Activated naive CD8-positive, alpha-beta T cell treated with anti-CD3 and anti-CD28 coated beads, Interleukin-2, amount 10 ng/mL, durations not matched to agents 7 days and 5 days (primary cell): ENCODE results near the gene MBTPS1. TPM values are rescaled to one million over a fixed set of nuclear protein-coding genes. Genes with fewer than 3 reads are reported as not detected.
"Not testable (repeated sequence)": the region's sequence is repeated elsewhere in the genome, so short reads cannot be mapped to it uniquely, and the experiment has no call there.

ENCODE experiments used
- ATAC-seq: fragments of 150-1000 bp; cut with Tn5 transposase; one replicate; pipeline ENCODE4 v1.10.0; 2021; ENCODE audit warnings: low read depth, moderate library complexity
- POLR2A ChIA-PET: fragments of 350-600 bp; sonication (Branson Sonifier 250); formaldehyde crosslinking; loops from one replicate; lab custom pipeline; 2021; ENCODE audit warnings: antibody characterized with exemption; lab: Charles Lee
- DNase-seq: peaks from one replicate; pipeline ENCODE4 v3.0.0; 2021
- H3K27ac Mint-ChIP-seq: one replicate; pipeline ENCODE4 v1.8.0; 2022; ENCODE audit warnings: mild to moderate bottlenecking, mixed read lengths
- H3K27me3 Mint-ChIP-seq: one replicate; pipeline ENCODE4 v1.8.0; 2022; ENCODE audit warnings: mild to moderate bottlenecking, moderate library complexity, mixed read lengths
- H3K36me3 Mint-ChIP-seq: one replicate; pipeline ENCODE4 v1.8.0; 2021; ENCODE audit warnings: mild to moderate bottlenecking, mixed read lengths
- H3K4me1 Mint-ChIP-seq: one replicate; pipeline ENCODE4 v1.8.0; 2021; ENCODE audit warnings: mixed read lengths
- H3K4me3 Mint-ChIP-seq: one replicate; pipeline ENCODE4 v1.8.0; 2022; ENCODE audit warnings: mild to moderate bottlenecking, moderate library complexity, mixed read lengths
- H3K9me3 Mint-ChIP-seq: one replicate; pipeline ENCODE4 v1.8.0; 2021; ENCODE audit warnings: mixed read lengths
- total RNA-seq, 2 experiments: library from RNA; stranded (reverse); gene quantifications; one replicate each; pipeline ENCODE4 v1.2.3, GENCODE V29; 2021

MBTPS1 gene
- total RNA-seq, 2 experiments from 2014 or later: 73.2 to 85.4 TPM

DNA sequence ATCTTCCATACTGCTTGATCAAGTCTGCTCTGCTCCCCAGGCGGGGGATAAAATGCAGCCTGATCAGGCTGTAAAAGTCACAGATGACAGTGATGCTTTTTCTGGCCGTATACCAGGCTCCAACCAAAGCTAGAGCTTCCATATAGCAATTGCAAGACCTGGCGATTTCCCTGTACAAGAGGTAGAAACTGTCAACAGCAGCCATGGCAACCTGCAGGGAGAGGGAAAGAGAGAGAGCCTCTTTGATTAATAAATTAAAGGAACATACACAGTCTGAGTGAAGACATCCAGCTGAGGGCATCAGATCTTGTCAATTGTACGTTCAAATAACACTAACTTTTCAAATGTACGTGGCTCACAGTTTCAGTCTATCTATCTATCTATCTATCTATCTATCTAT lies 14.4 kb upstream of the MBTPS1 start:
- ATAC-seq (no peak), DNase-seq (no peak)
- Mint-ChIP-seq H3K9me3 (no peaks in the 10 kb centered on the region), H3K27ac (no peak overlapping the region), H3K36me3 (peaks cover 7% of the 10 kb centered on the region), H3K4me1 (peaks cover 4% of the 10 kb centered on the region), H3K4me3 (no peak overlapping the region), H3K27me3 (no peaks in the 10 kb centered on the region)
- POLR2A ChIA-PET: interaction anchor here (1.2 kb wide), 1 partner anchor 14 kb away, joined by 9 read pairs; the partner anchor contains the start of gene MBTPS1

DNA sequence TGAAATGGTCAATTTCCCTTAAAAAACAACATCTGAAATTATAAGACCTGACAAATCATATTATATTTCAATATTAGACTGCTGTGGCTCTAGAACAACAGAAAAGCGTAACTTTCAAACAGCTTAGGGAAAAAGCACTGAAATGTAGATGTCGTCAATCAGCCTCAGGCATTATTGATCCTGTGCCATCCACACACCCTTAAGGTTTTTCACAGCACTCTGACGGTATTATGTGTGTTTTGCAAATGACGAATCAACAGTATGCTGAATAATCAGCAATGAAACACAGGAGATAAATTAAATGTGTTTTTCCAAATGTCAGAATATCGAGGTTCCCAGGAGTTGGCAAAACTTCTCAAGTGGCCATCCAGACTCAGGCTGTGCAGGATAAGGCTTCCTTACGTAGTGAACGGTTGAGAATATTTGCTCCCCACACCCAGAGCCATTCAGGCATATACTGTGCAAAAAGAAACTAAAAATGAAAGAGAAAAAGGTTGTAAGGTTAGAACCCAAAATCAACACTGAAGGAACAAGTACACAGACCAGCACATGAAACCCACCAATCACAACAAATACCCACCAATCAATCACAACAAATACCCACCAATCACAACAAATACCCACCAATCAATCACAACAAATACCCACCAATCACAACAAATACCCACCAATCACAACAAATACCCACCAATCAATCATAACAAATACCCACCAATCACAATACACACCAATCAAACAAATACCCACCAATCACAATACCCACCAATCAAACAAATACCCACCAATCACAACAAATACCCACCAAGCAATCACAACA lies 7.7 kb upstream of the MBTPS1 start:
- DNase-seq (no peak), ATAC-seq (no peak)
- Mint-ChIP-seq H3K36me3 (peaks cover 10% of the 10 kb centered on the region), H3K27ac (no peak overlapping the region), H3K9me3 (no peaks in the 10 kb centered on the region), H3K27me3 (no peaks in the 10 kb centered on the region), H3K4me3 (no peak overlapping the region), H3K4me1 (peaks cover 7% of the 10 kb centered on the region)
- POLR2A ChIA-PET: no interaction called here

DNA sequence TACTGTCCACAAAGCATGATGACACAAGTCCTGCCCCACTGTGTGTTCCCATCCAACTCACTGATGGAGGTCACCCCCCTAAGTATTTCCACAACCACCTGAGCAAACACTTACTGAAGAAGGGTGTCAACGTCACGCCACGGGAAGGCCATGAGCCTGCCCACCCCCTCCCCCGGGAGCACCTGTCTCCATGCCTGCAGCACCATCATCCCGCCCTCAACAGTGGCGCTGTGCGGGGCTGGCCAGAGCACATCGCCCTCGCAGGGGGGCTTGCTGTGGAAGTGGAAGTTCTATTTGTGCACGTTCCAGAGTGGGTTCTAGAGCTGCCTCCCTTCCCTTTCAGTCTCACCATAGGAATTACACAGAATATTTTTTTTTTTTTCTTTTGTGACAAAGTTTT lies 4.3 kb upstream of the MBTPS1 start:
- H3K4me3 Mint-ChIP-seq: no peak overlapping the region
- POLR2A ChIA-PET: no interaction called here
- H3K36me3 Mint-ChIP-seq: peaks cover 9% of the 10 kb centered on the region
- H3K9me3 Mint-ChIP-seq: no peaks in the 10 kb centered on the region
- no peaks in the 10 kb centered on the region for H3K27me3 Mint-ChIP-seq
- no peak overlapping the region for H3K27ac Mint-ChIP-seq
- H3K4me1 Mint-ChIP-seq: peaks cover 10% of the 10 kb centered on the region
- no peak for ATAC-seq
- DNase-seq: no peak

DNA sequence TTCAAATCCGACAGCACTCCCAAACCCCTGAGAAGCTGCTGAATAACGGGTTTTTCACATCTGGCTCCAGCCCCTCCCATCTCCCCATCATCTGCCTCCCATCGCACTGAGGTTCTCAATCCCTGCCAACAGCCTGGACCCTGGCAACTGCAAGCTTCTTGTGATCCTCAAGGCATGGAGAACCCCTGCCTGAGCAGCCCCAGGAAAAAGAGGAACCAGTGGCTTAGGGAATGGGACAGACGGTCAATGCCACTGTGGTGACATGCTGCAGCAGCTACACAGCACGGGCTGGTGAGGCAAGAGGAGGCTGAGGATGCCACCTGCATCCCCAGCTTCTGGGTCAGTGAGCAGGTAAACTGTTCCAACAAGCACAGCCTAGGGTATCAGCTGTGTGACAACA lies 3.3 kb upstream of the MBTPS1 start:
- POLR2A ChIA-PET: no interaction called here

DNA sequence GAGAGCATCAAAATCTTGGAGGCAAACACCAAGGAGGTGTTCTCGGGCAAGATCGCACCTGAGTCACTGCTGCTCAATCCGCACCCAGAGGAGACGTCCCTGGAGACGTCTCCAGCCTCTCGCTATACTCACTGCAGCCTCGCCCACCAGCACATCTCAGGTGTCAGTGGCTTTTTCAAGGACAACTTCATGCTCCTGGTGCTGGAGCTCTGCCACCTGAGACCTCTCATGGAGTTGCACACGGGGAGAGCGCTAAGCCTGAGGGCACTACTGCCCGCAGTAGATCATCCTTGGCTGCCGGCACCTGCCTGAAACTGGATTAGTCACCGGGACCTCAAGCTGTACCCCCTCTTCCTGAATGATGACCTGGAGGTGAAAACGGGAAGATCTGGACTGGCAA lies 2.6 kb upstream of the MBTPS1 start:
- H3K27ac Mint-ChIP-seq: no peak overlapping the region
- DNase-seq: no peak

More for the DNA sequence above, 3.3 kb upstream of the MBTPS1 start:
- Mint-ChIP-seq H3K36me3 (peaks cover 4% of the 10 kb centered on the region), H3K4me3 (no peak overlapping the region), H3K27me3 (no peaks in the 10 kb centered on the region), H3K4me1 (peaks cover 13% of the 10 kb centered on the region), H3K27ac (no peak overlapping the region), H3K9me3 (no peaks in the 10 kb centered on the region)
- DNase-seq (no peak), ATAC-seq (no peak)

DNA sequence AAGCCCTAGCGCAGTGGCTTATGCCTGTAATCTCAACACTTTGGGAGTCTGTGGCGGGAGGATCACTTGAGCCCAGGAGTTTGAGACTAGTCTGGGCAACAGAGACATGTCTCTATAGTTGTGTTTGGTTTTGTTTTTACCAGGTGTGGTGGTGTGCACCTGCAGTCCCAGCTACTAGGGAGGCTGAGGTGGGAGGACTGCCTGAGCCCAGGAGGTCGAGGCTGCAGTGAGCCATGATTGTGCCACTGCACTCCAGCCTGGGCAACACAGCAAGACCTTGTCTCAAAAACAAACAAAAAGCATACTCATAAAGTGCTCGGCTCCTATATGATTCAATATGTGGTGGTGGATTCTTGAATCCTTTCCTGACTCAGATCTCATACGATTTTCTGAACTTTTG lies 1.6 kb upstream of the MBTPS1 start:
- not testable (repeated sequence) for H3K27ac Mint-ChIP-seq, H3K36me3 Mint-ChIP-seq, H3K4me3 Mint-ChIP-seq, ATAC-seq, DNase-seq, H3K9me3 Mint-ChIP-seq, H3K27me3 Mint-ChIP-seq
- POLR2A ChIA-PET: interaction anchor here (1.7 to 2.6 kb wide), 4 partner anchors 18 to 44 kb away, joined by 4 to 19 read pairs (median 14); no protein-coding TSS in a partner anchor
- peaks cover 10% of the 10 kb centered on the region for H3K4me1 Mint-ChIP-seq

More for the DNA sequence above, 2.6 kb upstream of the MBTPS1 start:
- no peaks in the 10 kb centered on the region for H3K9me3 Mint-ChIP-seq
- H3K4me1 Mint-ChIP-seq: peaks cover 11% of the 10 kb centered on the region
- ATAC-seq: no peak
- H3K27me3 Mint-ChIP-seq: no peaks in the 10 kb centered on the region
- H3K4me3 Mint-ChIP-seq: no peak overlapping the region
- POLR2A ChIA-PET: no interaction called here
- peaks cover 4% of the 10 kb centered on the region for H3K36me3 Mint-ChIP-seq

DNA sequence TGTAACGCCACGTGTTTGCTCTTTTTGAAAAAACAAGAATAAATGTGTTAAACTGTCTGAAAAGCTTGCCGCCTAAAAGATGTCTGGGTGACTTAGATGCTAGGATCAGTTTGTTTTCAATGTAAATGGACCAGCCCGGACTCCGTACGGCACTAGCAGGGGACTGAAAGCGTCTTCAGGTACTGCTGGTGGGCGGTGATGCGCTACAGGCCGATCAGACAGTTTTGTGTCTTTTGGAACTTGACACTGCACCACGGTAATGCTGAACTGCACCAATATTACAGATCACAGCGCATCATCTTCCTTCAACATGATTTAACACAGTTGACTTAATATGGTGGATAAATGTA lies 727 bp upstream of the MBTPS1 start:
- Mint-ChIP-seq H3K9me3 (no peaks in the 10 kb centered on the region), H3K27ac (peak overlapping the region; percentile 94), H3K27me3 (no peaks in the 10 kb centered on the region), H3K4me3 (peak overlapping the region; percentile 90), H3K36me3 (peaks cover 4% of the 10 kb centered on the region), H3K4me1 (peaks cover 10% of the 10 kb centered on the region)
- POLR2A ChIA-PET: interaction anchor here (0.5 to 2.6 kb wide), 15 partner anchors 10 to 1292 kb away, joined by 3 to 19 read pairs (median 4); partner anchors contain the start of genes DNAAF1, HSDL1 and TAF1C
- DNase-seq (no peak), ATAC-seq (no peak)

DNA sequence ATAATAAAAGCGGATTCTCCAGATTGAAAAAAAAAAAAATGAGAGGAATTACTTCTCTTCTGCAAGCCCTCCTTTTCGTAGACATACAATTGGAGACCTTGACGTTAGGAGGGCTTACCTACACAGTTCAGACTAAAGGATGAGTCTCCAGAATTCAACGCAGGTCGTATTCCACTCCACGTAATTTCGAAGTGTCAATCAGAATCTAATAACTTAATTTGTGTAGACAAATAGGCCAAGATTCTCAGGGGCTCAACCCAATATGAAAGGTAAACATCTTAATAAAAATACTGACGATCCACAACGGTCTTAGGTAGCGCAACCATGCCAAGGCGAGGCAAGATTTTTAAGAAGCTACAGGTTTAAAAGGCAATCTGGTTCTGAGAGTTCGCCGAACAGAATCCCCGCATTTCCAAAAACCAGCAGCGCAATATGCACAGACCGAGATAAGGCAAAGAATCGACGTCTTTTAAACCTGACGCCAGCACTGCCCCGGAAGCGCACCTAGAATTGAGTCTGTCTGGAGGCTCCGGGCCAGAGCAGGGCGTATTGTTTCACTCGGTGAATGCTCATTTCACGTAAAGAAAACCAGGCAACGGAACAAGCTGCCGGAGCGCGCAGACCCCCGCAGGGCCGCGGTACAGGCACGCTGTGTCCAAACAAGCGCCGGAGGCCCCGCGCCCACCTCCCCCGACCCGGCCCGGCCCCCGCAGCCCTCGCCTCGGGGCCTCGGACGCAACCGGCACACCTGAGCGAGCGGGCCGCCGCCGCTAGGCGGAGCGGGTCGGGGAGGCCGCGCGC lies 623 bp downstream of the MBTPS1 start:
- Mint-ChIP-seq H3K27ac (peak overlapping the region; percentile 95), H3K27me3 (no peaks in the 10 kb centered on the region), H3K4me3 (peak overlapping the region; percentile 94), H3K4me1 (peaks cover 10% of the 10 kb centered on the region), H3K36me3 (peaks cover 2% of the 10 kb centered on the region), H3K9me3 (no peaks in the 10 kb centered on the region)
- POLR2A ChIA-PET: interaction anchor here (0.5 to 2.6 kb wide), 15 partner anchors 9 to 584 kb away, joined by 3 to 19 read pairs (median 4); partner anchors contain the start of genes COTL1, DNAAF1, HSDL1 and TAF1C
- peak; percentile 57 for ATAC-seq
- DNase-seq: no peak

DNA sequence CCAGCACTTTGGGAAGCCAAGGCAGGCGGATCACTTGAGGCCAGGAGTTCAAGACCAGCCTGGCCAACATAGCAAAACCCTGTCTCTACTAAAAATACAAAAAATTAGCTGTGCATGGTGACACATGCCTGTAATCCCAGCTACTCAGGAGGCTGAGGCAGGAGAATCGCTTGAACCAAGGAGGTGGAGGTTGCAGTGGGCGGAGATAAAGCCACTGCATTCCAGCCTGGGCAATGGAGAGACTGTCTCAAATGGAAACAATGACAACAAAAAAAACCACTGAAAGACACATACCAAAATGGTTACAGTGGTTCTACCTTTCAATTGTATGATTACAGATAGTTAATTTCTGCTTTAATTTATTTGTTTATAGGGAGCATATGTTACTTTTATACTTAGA lies 4.8 kb downstream of the MBTPS1 start:
- not testable (repeated sequence) for H3K9me3 Mint-ChIP-seq

DNA sequence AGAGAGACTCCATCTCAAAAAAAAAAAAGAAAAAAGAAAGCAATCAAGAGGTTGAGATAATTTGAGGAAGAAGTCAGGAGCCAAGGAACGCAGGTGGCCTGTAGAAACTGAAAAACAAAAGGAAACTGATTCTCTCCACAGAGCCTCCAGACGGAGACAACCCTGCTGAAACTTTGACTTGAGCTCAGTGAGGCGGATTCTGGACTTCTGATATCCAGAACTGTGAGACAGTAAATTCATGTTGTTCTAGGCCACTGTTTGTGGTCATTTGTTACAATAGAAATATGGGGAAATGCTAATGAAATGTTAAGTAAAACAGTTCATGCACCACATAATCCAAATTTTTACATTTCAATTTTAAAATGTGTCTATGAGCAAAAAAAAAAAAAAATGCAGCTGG lies 5.2 kb downstream of the MBTPS1 start:
- DNase-seq (no peak), ATAC-seq (no peak)
- no peak overlapping the region for H3K27ac Mint-ChIP-seq
- POLR2A ChIA-PET: interaction anchor here (0.6 kb wide), 1 partner anchor 146 kb away, joined by 3 read pairs; no protein-coding TSS in a partner anchor
- no peaks in the 10 kb centered on the region for H3K9me3 Mint-ChIP-seq
- H3K27me3 Mint-ChIP-seq: no peaks in the 10 kb centered on the region
- H3K36me3 Mint-ChIP-seq: peaks cover 2% of the 10 kb centered on the region
- peaks cover 9% of the 10 kb centered on the region for H3K4me1 Mint-ChIP-seq
- no peak overlapping the region for H3K4me3 Mint-ChIP-seq

More for the DNA sequence above, 4.8 kb downstream of the MBTPS1 start:
- DNase-seq, H3K4me1 Mint-ChIP-seq, H3K27ac Mint-ChIP-seq, H3K4me3 Mint-ChIP-seq, H3K36me3 Mint-ChIP-seq, H3K27me3 Mint-ChIP-seq, ATAC-seq: not testable (repeated sequence)
- POLR2A ChIA-PET: interaction anchor here (0.6 to 0.7 kb wide), 2 partner anchors 11 to 33 kb away, joined by 3 to 5 read pairs; partner anchors contain the start of genes DNAAF1 and HSDL1

DNA sequence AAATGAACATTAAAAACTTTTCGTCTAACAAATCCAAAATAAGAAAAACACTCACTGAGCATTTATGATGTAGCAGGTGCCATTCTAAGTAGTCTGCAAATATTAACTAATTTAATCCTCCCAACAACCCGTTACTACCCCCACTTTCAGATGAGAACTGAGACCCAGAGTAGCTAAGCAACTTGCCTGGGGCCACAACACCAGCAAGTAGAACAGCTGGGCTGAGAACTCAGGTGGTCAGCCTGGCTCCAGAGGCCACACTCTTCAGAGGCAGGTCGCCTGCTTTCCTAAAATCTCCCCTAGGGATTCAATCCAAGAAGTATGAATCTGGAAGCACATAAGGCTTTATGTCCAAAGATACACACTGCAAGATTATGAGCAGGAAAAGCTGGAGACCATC lies 6.2 kb downstream of the MBTPS1 start:
- POLR2A ChIA-PET: no interaction called here
- Mint-ChIP-seq H3K36me3 (peaks cover 2% of the 10 kb centered on the region), H3K9me3 (no peaks in the 10 kb centered on the region), H3K27ac (no peak overlapping the region), H3K4me3 (no peak overlapping the region), H3K4me1 (peaks cover 7% of the 10 kb centered on the region), H3K27me3 (no peaks in the 10 kb centered on the region)
- ATAC-seq (no peak), DNase-seq (no peak)

DNA sequence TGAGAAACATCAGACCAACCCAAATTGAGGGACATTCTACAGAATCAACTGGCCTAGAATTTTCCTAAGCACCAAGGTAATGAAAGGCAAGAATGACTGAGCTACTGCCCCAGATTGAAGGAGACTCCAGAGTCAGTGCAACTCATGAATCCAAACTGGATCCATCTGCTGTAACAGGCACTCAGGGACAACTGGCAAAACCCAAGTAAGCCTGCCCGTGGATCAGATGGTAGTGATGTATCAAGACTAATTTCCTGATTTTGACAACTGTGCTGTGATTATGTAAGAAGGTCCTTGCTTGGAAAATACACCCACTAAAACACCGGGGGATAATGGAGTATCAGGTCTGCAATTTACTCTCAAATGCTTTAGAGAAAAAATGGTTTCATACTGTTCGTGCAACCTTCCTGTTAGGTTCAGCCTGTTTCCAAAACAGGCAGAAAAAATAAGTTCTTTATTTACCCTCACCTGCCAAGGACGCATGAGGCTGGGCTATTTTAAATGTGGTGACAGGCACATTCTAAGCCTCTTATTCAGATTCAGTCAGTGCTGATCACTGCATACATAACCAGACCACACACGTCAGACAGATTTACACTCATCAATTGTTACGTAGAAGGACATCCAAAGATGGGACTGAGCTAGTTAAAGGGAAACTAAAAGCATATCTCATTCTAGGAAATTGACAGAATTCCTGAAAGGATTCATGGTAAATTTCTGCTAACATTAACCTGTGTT lies 7.0 kb downstream of the MBTPS1 start:
- POLR2A ChIA-PET: no interaction called here
- Mint-ChIP-seq H3K4me1 (peaks cover 3% of the 10 kb centered on the region), H3K36me3 (peaks cover 2% of the 10 kb centered on the region), H3K27me3 (no peaks in the 10 kb centered on the region), H3K4me3 (no peak overlapping the region), H3K9me3 (no peaks in the 10 kb centered on the region), H3K27ac (no peak overlapping the region)
- ATAC-seq (no peak), DNase-seq (no peak)

DNA sequence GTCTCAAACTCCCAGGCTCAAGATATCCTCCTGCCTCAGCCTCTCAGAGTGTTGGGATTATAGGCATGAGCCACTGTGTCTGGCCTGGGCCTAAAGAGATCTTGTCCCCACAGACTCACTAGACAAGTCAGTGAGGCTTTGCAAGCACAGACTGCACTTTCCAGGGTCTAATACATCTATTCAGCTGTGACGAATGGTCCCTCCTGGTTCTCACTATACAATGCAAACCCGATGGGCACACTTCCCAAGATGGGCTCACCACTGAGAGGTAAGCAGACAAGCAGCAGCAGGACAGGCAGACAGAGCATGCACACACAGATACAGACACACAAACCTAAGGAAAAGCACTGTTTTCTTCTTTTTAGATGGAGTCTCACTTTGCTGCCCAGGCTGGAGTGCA lies 8.8 kb downstream of the MBTPS1 start:
- Mint-ChIP-seq H3K4me3 (no peak overlapping the region), H3K27ac (peak overlapping the region; percentile 56), H3K9me3 (no peaks in the 10 kb centered on the region), H3K4me1 (peaks cover 6% of the 10 kb centered on the region), H3K36me3 (no peaks in the 10 kb centered on the region), H3K27me3 (no peaks in the 10 kb centered on the region)
- POLR2A ChIA-PET: interaction anchor here (2.7 kb wide), 1 partner anchor 9 kb away, joined by 10 read pairs; the partner anchor contains the start of gene MBTPS1
- ATAC-seq (no peak), DNase-seq (no peak)
